Gastroesophageal sphincter (tissue), 4 donors: Measurements from ENCODE around the gene RRP1B. TPM values are rescaled to one million over a fixed set of nuclear protein-coding genes. Genes with fewer than 3 reads are reported as not detected.

ENCODE experiments used
- ATAC-seq: fragments of 150-250 bp; one replicate; pipeline ENCODE4 v1.9.1; 2016; ENCODE audit warnings: mild to moderate bottlenecking, moderate library complexity
- H3K27ac ChIP-seq, 4 donors: fragments of 200-600 bp; sonication (generic) in 3 of 4; 1 replicate in 3 of 4; 2 replicates in 1 of 4; pipeline ENCODE4 v1.5.1; 2016 to 2019
- H3K27me3 ChIP-seq: fragments of 200-600 bp; sonication (generic); one replicate; pipeline ENCODE4 v1.5.1; 2019
- H3K36me3 ChIP-seq, 2 donors: fragments of 200-600 bp; sonication (generic); one replicate each; pipeline ENCODE4 v1.5.1; 2019; ENCODE audit warnings: control low read depth in 1 of 2
- H3K4me1 ChIP-seq, 3 donors: fragments of 200-600 bp; sonication (generic); 1 replicate in 2 of 3; 2 replicates in 1 of 3; pipeline ENCODE4 v1.5.1; 2016 to 2019; ENCODE audit warnings: control low read depth in 2 of 3
- H3K4me3 ChIP-seq, 2 donors: fragments of 200-600 bp; sonication (generic); one replicate each; pipeline ENCODE4 v1.5.1; 2019; ENCODE audit warnings: mild to moderate bottlenecking in 1 of 2, moderate library complexity in 1 of 2
- H3K9me3 ChIP-seq, 3 donors: fragments of 200-600 bp; sonication (generic); one replicate each; pipeline ENCODE4 v1.5.1; 2017 to 2019; ENCODE audit warnings: control low read depth in 2 of 3
- EP300 ChIP-seq: sonication (generic); formaldehyde crosslinking; IDR thresholded peaks from one replicate; pipeline ENCODE4 v1.6.1; 2017; ENCODE audit warnings: antibody characterized with exemption, mild to moderate bottlenecking
- POLR2A ChIP-seq, 2 donors: fragments of 450-650 bp; IDR thresholded peaks; one replicate each; pipeline ENCODE4 v1.6.1; 2017; ENCODE audit warnings: antibody characterized with exemption in 2 of 2, mild to moderate bottlenecking in 2 of 2, moderate library complexity in 1 of 2
- POLR2AphosphoS5 ChIP-seq: sonication (generic); formaldehyde crosslinking; IDR thresholded peaks from one replicate; pipeline ENCODE4 v1.6.1; 2017; ENCODE audit warnings: antibody characterized with exemption
- WGBS, 2 donors: methylation state at CpG; one replicate each; pipeline ENCODE4 v1.1.5; 2018; ENCODE audit warnings: low coverage in 1 of 2; 5-methylcytosine and 5-hydroxymethylcytosine counted together
- total RNA-seq, 4 donors: library from RNA; depleted of rRNA; stranded (reverse); fragments of >200 nt; gene quantifications; one replicate each; pipeline ENCODE4 v1.1.0, GENCODE V29; 2016
- TF ChIP-seq, protein P1 (sequence below), 4 experiments: fragments of 200-600 bp in 2 of 4; fragments of 450-650 bp in 2 of 4; sonication (generic) in 1 of 4; IDR thresholded peaks; one replicate each; pipeline ENCODE4 v1.5.1; 2017 to 2019; ENCODE audit warnings: antibody characterized with exemption in 4 of 4, mild to moderate bottlenecking in 2 of 4, moderate library complexity in 2 of 4

RRP1B gene
- total RNA-seq, 4 donors from 2014 or later: 17.8 to 23.7 (median 21.2) TPM

DNA sequence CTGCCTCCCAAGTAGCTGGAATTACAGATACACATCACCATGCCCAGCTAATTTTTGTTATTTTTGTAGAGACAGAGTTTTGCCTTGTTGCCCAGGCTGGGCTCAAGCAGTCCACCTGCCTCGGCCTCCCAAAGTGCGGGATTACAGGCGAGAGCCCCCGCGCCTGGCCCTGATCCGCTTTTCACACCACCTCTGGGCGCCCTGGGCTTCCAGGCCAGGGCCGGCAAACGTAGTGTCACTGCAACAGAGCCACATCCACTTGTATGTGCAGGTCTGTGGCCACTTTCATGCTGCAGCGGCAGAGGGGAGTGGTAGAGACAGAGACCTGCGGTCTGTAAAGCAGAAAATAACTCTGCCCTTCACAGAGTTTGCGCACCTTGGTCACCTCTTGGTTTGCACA is 29.5 kb downstream of the RRP1B start:
- no peaks in the 10 kb centered on the region for H3K9me3 ChIP-seq
- H3K27me3 ChIP-seq: no peaks in the 10 kb centered on the region
- no peak for TF ChIP-seq POLR2AphosphoS5
- TF ChIP-seq EP300: no peak
- TF ChIP-seq, protein P1, sequence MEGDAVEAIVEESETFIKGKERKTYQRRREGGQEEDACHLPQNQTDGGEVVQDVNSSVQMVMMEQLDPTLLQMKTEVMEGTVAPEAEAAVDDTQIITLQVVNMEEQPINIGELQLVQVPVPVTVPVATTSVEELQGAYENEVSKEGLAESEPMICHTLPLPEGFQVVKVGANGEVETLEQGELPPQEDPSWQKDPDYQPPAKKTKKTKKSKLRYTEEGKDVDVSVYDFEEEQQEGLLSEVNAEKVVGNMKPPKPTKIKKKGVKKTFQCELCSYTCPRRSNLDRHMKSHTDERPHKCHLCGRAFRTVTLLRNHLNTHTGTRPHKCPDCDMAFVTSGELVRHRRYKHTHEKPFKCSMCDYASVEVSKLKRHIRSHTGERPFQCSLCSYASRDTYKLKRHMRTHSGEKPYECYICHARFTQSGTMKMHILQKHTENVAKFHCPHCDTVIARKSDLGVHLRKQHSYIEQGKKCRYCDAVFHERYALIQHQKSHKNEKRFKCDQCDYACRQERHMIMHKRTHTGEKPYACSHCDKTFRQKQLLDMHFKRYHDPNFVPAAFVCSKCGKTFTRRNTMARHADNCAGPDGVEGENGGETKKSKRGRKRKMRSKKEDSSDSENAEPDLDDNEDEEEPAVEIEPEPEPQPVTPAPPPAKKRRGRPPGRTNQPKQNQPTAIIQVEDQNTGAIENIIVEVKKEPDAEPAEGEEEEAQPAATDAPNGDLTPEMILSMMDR (IDR thresholded peaks at IDR 0.05): no peak
- TF ChIP-seq POLR2A (IDR thresholded peaks at IDR 0.05): no peak
- no peaks in the 10 kb centered on the region for H3K4me1 ChIP-seq
- ATAC-seq: no peak
- H3K4me3 ChIP-seq: no peak overlapping the region
- WGBS, 2 donors: 86 to 100% methylated on average over 1 to 7 of the region's 12 CpGs
- H3K36me3 ChIP-seq: peaks cover 0 to 100% of the 10 kb centered on the region in 2 donors
- no peak overlapping the region for H3K27ac ChIP-seq

DNA sequence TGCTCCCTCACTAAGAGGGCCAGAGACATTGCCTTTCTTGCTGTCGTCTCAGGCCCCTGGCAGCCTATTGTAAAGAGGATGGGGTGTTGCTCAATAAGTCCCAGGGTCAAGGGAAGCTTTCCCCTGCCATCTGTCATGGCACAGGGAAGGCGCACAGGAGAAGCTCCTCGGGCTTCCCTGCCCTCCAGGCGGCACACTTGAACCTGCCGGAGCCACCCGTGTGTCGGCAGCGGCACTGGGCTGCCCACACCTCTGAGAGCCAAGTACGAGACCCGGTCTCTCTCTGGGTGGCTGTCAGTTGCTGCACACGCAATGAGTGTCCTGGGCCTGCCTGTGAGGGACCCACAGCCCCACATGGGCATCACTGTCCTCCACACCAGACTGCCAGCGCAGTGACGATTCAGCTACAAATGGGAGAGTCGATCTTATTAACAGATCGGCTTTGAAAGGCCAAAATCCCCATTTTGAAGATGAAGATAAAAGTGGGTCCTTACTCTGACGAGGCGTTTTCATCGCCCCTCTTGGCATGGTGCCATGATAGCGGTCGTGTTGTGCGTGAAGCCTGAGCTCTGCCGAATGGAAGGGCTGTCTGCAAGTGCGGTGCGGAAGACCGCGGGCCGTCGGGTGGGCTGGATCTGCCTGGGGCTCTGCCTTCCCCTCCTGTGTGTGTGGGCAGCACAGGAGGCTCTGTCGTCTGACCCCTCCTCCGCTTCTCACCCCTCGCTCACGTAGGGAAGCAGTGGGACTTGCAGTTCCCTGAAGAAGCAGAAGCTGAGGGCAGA is 30.4 kb downstream of the RRP1B start:
- Histone ChIP-seq H3K9me3 (no peaks in the 10 kb centered on the region), H3K4me3 (no peak overlapping the region), H3K36me3 (peaks cover 0 to 100% of the 10 kb centered on the region in 2 donors), H3K27ac (no peak overlapping the region), H3K27me3 (no peaks in the 10 kb centered on the region), H3K4me1 (no peaks in the 10 kb centered on the region)
- no peak for ATAC-seq
- WGBS, 2 donors: 90% methylated on average over 12 of the region's 32 CpGs; no CpG with 5 or more reads in 1 of the 2 donors
- TF ChIP-seq POLR2A (IDR thresholded peaks at IDR 0.05) (no peak), POLR2AphosphoS5 (no peak), EP300 (no peak)
- TF ChIP-seq, protein P1 (IDR thresholded peaks at IDR 0.05): no peak

DNA sequence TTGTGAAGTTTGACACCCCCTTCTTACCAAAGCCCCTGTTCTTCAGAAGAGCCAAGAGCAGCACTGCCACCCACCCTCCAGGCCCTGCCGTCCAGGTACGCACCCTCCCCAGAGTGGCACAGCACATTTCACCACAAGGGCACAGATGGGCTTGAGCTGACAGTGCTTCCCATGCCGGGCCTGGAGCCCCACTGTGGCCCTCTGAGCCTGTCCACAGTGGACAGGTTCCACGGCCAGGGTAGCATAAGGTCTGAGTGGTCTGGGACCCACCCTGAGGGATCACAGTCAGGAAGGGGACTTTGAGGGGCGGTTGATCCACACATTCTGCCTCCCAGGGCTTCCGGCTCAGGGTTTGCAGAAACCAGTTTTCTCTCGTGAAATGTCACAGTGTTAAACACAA is 31.0 kb downstream of the RRP1B start:
- peaks cover 0 to 100% of the 10 kb centered on the region in 2 donors for H3K36me3 ChIP-seq
- no CpG with 5 or more reads among the region's 7 CpGs for WGBS, 2 donors

DNA sequence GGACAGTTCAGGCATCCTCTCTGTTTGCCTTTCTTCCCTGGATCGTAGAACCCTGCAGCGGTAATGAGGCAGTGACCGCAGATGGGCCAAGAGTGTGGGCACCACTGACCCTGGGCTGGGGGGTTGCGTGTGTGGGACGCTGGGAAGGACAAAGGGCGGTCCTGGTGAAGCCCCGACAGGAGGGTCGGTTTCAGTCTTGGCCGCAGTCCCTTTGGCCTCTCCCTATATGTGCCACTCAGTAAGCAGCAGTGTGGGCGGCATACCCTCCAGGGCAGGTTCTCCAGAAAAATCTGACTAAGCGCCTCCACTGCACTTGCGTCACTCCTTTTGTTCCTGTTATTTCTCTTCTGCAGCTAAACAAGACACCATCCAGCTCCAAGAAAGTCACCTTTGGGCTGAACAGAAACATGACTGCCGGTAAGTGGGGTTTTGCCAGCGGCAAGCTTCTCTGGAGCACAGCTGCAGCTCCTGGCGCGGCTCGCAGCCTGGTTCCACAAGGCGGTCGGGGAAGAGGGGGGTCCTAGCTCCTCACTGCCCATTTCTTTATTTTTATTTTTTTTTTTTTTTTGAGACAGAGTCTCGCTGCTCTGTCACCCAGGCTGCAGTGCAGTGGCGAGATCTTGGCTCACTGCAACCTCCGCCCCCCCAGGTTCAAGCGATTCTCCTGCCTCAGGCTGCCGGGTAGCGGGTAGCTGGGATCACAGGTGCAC is 31.9 kb downstream of the RRP1B start:
- H3K4me1 ChIP-seq: no peaks in the 10 kb centered on the region
- no peak overlapping the region for H3K4me3 ChIP-seq
- no peak overlapping the region for H3K27ac ChIP-seq
- H3K36me3 ChIP-seq: peaks cover 0 to 97% of the 10 kb centered on the region in 2 donors
- WGBS, 2 donors: 93 to 100% methylated on average over 6 to 11 of the region's 25 CpGs
- no peaks in the 10 kb centered on the region for H3K27me3 ChIP-seq
- no peak for ATAC-seq
- no peaks in the 10 kb centered on the region for H3K9me3 ChIP-seq
- TF ChIP-seq, protein P1 (IDR thresholded peaks at IDR 0.05): no peak
- TF ChIP-seq POLR2A (IDR thresholded peaks at IDR 0.05): no peak
- no peak for TF ChIP-seq EP300
- no peak for TF ChIP-seq POLR2AphosphoS5

More for the DNA sequence above, 31.0 kb downstream of the RRP1B start:
- Histone ChIP-seq H3K4me1 (no peaks in the 10 kb centered on the region), H3K27me3 (no peaks in the 10 kb centered on the region), H3K9me3 (no peaks in the 10 kb centered on the region), H3K4me3 (no peak overlapping the region), H3K27ac (no peak overlapping the region)
- no peak for ATAC-seq
- TF ChIP-seq POLR2A (IDR thresholded peaks at IDR 0.05) (no peak), EP300 (no peak), POLR2AphosphoS5 (no peak)
- TF ChIP-seq, protein P1 (IDR thresholded peaks at IDR 0.05): no peak
